ENCODE data around the gene RB1.

DNA sequence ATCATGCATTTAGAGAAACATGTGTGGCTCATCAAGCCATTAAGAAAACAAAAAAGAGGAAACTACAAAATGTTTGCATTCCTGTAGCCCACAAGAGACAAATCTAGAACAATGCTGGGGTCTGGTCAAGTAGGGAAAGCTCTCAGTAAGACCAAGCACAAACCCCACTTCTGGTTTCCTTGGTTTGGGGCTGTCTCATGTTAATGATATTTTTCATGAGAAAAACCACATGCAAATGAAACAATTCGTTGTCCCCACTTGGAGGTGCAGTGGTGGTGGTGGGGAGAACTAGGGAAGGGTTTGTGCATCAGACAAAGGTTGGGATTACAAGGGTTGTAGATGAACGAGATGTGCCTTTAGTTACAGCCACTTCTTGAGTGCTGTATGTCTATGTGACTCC is 7.0 kb upstream of the RB1 start:
- no peak for TF ChIP-seq EZH2 (IDR thresholded peaks at IDR 0.05; ENCODE audit: insufficient read depth, poor library complexity, severe bottlenecking)
- TF ChIP-seq EZH2phosphoT487 (IDR thresholded peaks at IDR 0.05; ENCODE audit: insufficient read depth, low read depth) = no peak
